Measurements from ENCODE around the gene SORCS2.

The SORCS2 gene

GRCh38 chr4:7415927-7416686 lies 223.8 kb downstream of the SORCS2 start:
- no peak for DNase-seq

GRCh38 chr4:7416745-7417432 lies 224.6 kb downstream of the SORCS2 start:
- no peak for DNase-seq

GRCh38 chr4:7417639-7418038 lies 225.3 kb downstream of the SORCS2 start:
- DNase-seq, result no peak

GRCh38 chr4:7418131-7418943 lies 226.0 kb downstream of the SORCS2 start:
- DNase-seq, result no peak

GRCh38 chr4:7419961-7420660 lies 227.8 kb downstream of the SORCS2 start:
- DNase-seq, result no peak

- DNase-seq, result no peak
Observed at GRCh38 chr4:7420661-7421040, 228.3 kb downstream of the SORCS2 start.

- DNase-seq, result no peak
Observed at GRCh38 chr4:7421356-7422150, 229.2 kb downstream of the SORCS2 start.

GRCh38 chr4:7422151-7422897 lies 230.0 kb downstream of the SORCS2 start:
- no peak for DNase-seq

GRCh38 chr4:7422898-7423180 lies 230.5 kb downstream of the SORCS2 start:
- no peak for DNase-seq

- no peak for DNase-seq
Observed at GRCh38 chr4:7423391-7423790, 231.1 kb downstream of the SORCS2 start.

GRCh38 chr4:7423801-7424552 lies 231.6 kb downstream of the SORCS2 start:
- DNase-seq, result no peak

- DNase-seq, result no peak
Observed at GRCh38 chr4:7424553-7425111, 232.3 kb downstream of the SORCS2 start.

- no peak for DNase-seq
Observed at GRCh38 chr4:7425124-7425523, 232.8 kb downstream of the SORCS2 start.

- no peak for DNase-seq
Observed at GRCh38 chr4:7425591-7426468, 233.5 kb downstream of the SORCS2 start.

GRCh38 chr4:7426525-7427171 lies 234.3 kb downstream of the SORCS2 start:
- no peak for DNase-seq

- DNase-seq, result no peak
Observed at GRCh38 chr4:7427361-7427760, 235.0 kb downstream of the SORCS2 start.

- DNase-seq, result no peak
Observed at GRCh38 chr4:7427831-7428260, 235.5 kb downstream of the SORCS2 start.
